ENCODE results near the gene DDX47. TPM values are rescaled to one million over a fixed set of nuclear protein-coding genes. Genes with fewer than 3 reads are reported as not detected.

Gene DDX47
- 69.2 and 69.4 TPM in 2 replicates for total RNA-seq (2014; rRNA removed)
- polyA plus RNA-seq (2012): 36.4 TPM

- DNase-seq (ENCODE audit: low read depth): peak; percentile 87
These were observed at the start of gene DDX47 for GRCh38 chr12:12813120-12814101. DDX47 (plus strand) TSS chr12:12813346; CDS start chr12:12813368, 22 bp downstream.

- DNase-seq (ENCODE audit: low read depth): no peak
These were observed 48.3 kb upstream of the DDX47 start for GRCh38 chr12:12764824-12765223.

- no peak for DNase-seq (ENCODE audit: low read depth)
These were observed 42.9 kb upstream of the DDX47 start for GRCh38 chr12:12770262-12770661.

GRCh38 chr12:12774791-12775190, 38.4 kb upstream of the DDX47 start:
- DNase-seq (ENCODE audit: low read depth): no peak

- no peak for DNase-seq (ENCODE audit: low read depth)
These were observed 36.9 kb upstream of the DDX47 start for GRCh38 chr12:12776261-12776660.

- no peak for DNase-seq (ENCODE audit: low read depth)
These were observed 36.1 kb upstream of the DDX47 start for GRCh38 chr12:12777092-12777491.

GRCh38 chr12:12779007-12779406, 34.1 kb upstream of the DDX47 start:
- DNase-seq (ENCODE audit: low read depth): no peak

- DNase-seq (ENCODE audit: low read depth): peak; percentile 88
These were observed 33.6 kb upstream of the DDX47 start for GRCh38 chr12:12779529-12779928.

GRCh38 chr12:12784116-12784515, 29.0 kb upstream of the DDX47 start:
- DNase-seq (ENCODE audit: low read depth): no peak

- peak; percentile 75 for DNase-seq (ENCODE audit: low read depth)
These were observed 28.0 kb upstream of the DDX47 start, which contains the start of gene APOLD1 for GRCh38 chr12:12784911-12785814. APOLD1 (plus strand) TSS chr12:12785659; CDS start chr12:12785692, 33 bp downstream.

GRCh38 chr12:12786351-12786705, 26.8 kb upstream of the DDX47 start:
- DNase-seq (ENCODE audit: low read depth): no peak

- DNase-seq (ENCODE audit: low read depth): peak; percentile 78
These were observed 26.2 kb upstream of the DDX47 start for GRCh38 chr12:12786706-12787601.

- DNase-seq (ENCODE audit: low read depth): no peak
These were observed 25.0 kb upstream of the DDX47 start for GRCh38 chr12:12788131-12788530.

- peak; percentile 77 for DNase-seq (ENCODE audit: low read depth)
These were observed 24.3 kb upstream of the DDX47 start for GRCh38 chr12:12788675-12789368.

GRCh38 chr12:12790956-12791355, 22.2 kb upstream of the DDX47 start:
- no peak for DNase-seq (ENCODE audit: low read depth)

GRCh38 chr12:12791756-12792369, 21.3 kb upstream of the DDX47 start:
- DNase-seq (ENCODE audit: low read depth): peak; percentile 42

- no peak for DNase-seq (ENCODE audit: low read depth)
These were observed 20.7 kb upstream of the DDX47 start for GRCh38 chr12:12792421-12792820.

GRCh38 chr12:12794686-12795085, 18.5 kb upstream of the DDX47 start:
- no peak for DNase-seq (ENCODE audit: low read depth)

GRCh38 chr12:12796171-12796570, 17.0 kb upstream of the DDX47 start:
- DNase-seq (ENCODE audit: low read depth): no peak

Data from LHCN-M2 (cell line).